ENCODE measurements around the gene OPRM1. TPM values are rescaled to one million over a fixed set of nuclear protein-coding genes. Genes with fewer than 3 reads are reported as not detected.
A peak's percentile ranks its signal among the peaks of the same experiment; 100 is the strongest.
"Not testable (repeated sequence)": the region's sequence is repeated elsewhere in the genome, so short reads cannot be mapped to it uniquely, and the experiment has no call there.

The OPRM1 gene
- total RNA-seq, 1 donor: under 0.01 TPM

GRCh38 chr6:154201688-154202087, 162.6 kb downstream of the OPRM1 start:
- DNase-seq (ENCODE audit: low read depth in 2 of 3, low spot score in 2 of 3): not testable (repeated sequence)

GRCh38 chr6:154202339-154202738, 163.3 kb downstream of the OPRM1 start:
- no peak for DNase-seq (ENCODE audit: low read depth in 2 of 3, low spot score in 2 of 3)

GRCh38 chr6:154202958-154203357, 163.9 kb downstream of the OPRM1 start:
- no peak for DNase-seq (ENCODE audit: low read depth in 2 of 3, low spot score in 2 of 3)

- no peak for DNase-seq (ENCODE audit: low read depth in 2 of 3, low spot score in 2 of 3)
Measured at GRCh38 chr6:154206141-154206540, 167.1 kb downstream of the OPRM1 start.

- DNase-seq (ENCODE audit: low read depth in 2 of 3, low spot score in 2 of 3): no peak
Measured at GRCh38 chr6:154206996-154207395, 168.0 kb downstream of the OPRM1 start.

GRCh38 chr6:154209555-154209954, 170.5 kb downstream of the OPRM1 start:
- no peak for DNase-seq (ENCODE audit: low read depth in 2 of 3, low spot score in 2 of 3)

GRCh38 chr6:154210678-154211077, 171.6 kb downstream of the OPRM1 start:
- no peak for DNase-seq (ENCODE audit: low read depth in 2 of 3, low spot score in 2 of 3)

- no peak for DNase-seq (ENCODE audit: low read depth in 2 of 3, low spot score in 2 of 3)
Measured at GRCh38 chr6:154213782-154214181, 174.7 kb downstream of the OPRM1 start.

- DNase-seq (ENCODE audit: low read depth in 2 of 3, low spot score in 2 of 3): peak in 1 of 3 donors; percentile 42
Measured at GRCh38 chr6:154218301-154218700, 179.3 kb downstream of the OPRM1 start.

GRCh38 chr6:154218787-154219186, 179.7 kb downstream of the OPRM1 start:
- DNase-seq (ENCODE audit: low read depth in 2 of 3, low spot score in 2 of 3): no peak

- DNase-seq (ENCODE audit: low read depth in 2 of 3, low spot score in 2 of 3): no peak
Measured at GRCh38 chr6:154219250-154219649, 180.2 kb downstream of the OPRM1 start.

GRCh38 chr6:154222716-154223115, 183.7 kb downstream of the OPRM1 start:
- DNase-seq (ENCODE audit: low read depth in 2 of 3, low spot score in 2 of 3): no peak

- no peak for DNase-seq (ENCODE audit: low read depth in 2 of 3, low spot score in 2 of 3)
Measured at GRCh38 chr6:154223296-154223695, 184.3 kb downstream of the OPRM1 start.

GRCh38 chr6:154226461-154226860, 187.4 kb downstream of the OPRM1 start:
- no peak for DNase-seq (ENCODE audit: low read depth in 2 of 3, low spot score in 2 of 3)

- no peak for DNase-seq (ENCODE audit: low read depth in 2 of 3, low spot score in 2 of 3)
Measured at GRCh38 chr6:154227862-154228520, 189.0 kb downstream of the OPRM1 start.

GRCh38 chr6:154228521-154228905, 189.5 kb downstream of the OPRM1 start:
- DNase-seq (ENCODE audit: low read depth in 2 of 3, low spot score in 2 of 3): no peak

GRCh38 chr6:154229786-154230185, 190.7 kb downstream of the OPRM1 start:
- peak in 1 of 3 donors; percentile 25 for DNase-seq (ENCODE audit: low read depth in 2 of 3, low spot score in 2 of 3)

GRCh38 chr6:154230393-154230792, 191.4 kb downstream of the OPRM1 start:
- DNase-seq (ENCODE audit: low read depth in 2 of 3, low spot score in 2 of 3): no peak

GRCh38 chr6:154230910-154231595, 192.0 kb downstream of the OPRM1 start:
- no peak for DNase-seq (ENCODE audit: low read depth in 2 of 3, low spot score in 2 of 3)

- no peak for DNase-seq (ENCODE audit: low read depth in 2 of 3, low spot score in 2 of 3)
Measured at GRCh38 chr6:154232013-154232910, 193.2 kb downstream of the OPRM1 start.

GRCh38 chr6:154233383-154233782, 194.3 kb downstream of the OPRM1 start:
- no peak for DNase-seq (ENCODE audit: low read depth in 2 of 3, low spot score in 2 of 3)
